ENCODE data around the gene NTM. TPM values are rescaled to one million over a fixed set of nuclear protein-coding genes. Genes with fewer than 3 reads are reported as not detected.

NTM gene
- total RNA-seq, 4 donors from 2014 or later: 0.78 to 1.1 (median 0.88) TPM; not detected in 1

DNA sequence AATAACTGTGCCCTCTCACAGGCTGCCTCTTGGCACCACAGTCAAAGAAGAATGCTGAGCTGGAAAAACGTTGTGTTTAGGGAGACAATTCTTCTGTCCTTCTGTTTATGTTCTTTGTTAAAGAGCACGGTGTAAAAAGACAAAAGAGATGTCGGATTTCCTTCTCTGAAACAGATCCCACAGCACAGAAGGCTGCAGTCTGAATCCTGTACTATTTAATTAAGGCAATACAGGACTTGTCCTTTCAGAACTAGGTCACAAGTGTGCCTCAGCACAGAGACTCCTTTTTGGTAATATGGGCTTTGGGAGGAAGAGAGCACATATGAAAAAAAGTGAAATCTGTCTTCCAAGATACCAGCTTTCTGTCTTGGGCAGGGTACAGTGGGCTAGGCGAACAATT, 201.2 kb downstream of the NTM start:
- no peak overlapping the region for H3K4me3 ChIP-seq (replicated peaks in 1 of 3)
- WGBS, 2 donors: 50 to 61% methylated on average over 4 of the region's 4 CpGs
- H3K27me3 ChIP-seq: no peaks in the 10 kb centered on the region
- intact Hi-C loops (cut with DNase I): no loop called here
- H3K27ac ChIP-seq: no peak overlapping the region
- no peaks in the 10 kb centered on the region for H3K36me3 ChIP-seq
- DNase-seq: no peak
- no peak for TF ChIP-seq POLR2A (IDR thresholded peaks at IDR 0.05)
- TF ChIP-seq, protein P1, sequence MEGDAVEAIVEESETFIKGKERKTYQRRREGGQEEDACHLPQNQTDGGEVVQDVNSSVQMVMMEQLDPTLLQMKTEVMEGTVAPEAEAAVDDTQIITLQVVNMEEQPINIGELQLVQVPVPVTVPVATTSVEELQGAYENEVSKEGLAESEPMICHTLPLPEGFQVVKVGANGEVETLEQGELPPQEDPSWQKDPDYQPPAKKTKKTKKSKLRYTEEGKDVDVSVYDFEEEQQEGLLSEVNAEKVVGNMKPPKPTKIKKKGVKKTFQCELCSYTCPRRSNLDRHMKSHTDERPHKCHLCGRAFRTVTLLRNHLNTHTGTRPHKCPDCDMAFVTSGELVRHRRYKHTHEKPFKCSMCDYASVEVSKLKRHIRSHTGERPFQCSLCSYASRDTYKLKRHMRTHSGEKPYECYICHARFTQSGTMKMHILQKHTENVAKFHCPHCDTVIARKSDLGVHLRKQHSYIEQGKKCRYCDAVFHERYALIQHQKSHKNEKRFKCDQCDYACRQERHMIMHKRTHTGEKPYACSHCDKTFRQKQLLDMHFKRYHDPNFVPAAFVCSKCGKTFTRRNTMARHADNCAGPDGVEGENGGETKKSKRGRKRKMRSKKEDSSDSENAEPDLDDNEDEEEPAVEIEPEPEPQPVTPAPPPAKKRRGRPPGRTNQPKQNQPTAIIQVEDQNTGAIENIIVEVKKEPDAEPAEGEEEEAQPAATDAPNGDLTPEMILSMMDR (IDR thresholded peaks at IDR 0.05): no peak
- H3K9me3 ChIP-seq: no peaks in the 10 kb centered on the region
- no peaks in the 10 kb centered on the region for H3K4me1 ChIP-seq

GRCh38 chr11:131572423-131572822, 202.0 kb downstream of the NTM start:
- no peak overlapping the region for H3K4me3 ChIP-seq (replicated peaks in 1 of 3)
- no peaks in the 10 kb centered on the region for H3K27me3 ChIP-seq
- intact Hi-C loops (cut with DNase I): no loop called here
- TF ChIP-seq, protein P1 (IDR thresholded peaks at IDR 0.05): no peak
- no peak for TF ChIP-seq POLR2A (IDR thresholded peaks at IDR 0.05)
- H3K36me3 ChIP-seq: no peaks in the 10 kb centered on the region
- H3K4me1 ChIP-seq: no peaks in the 10 kb centered on the region
- H3K27ac ChIP-seq: no peak overlapping the region
- H3K9me3 ChIP-seq: no peaks in the 10 kb centered on the region
- no peak for DNase-seq
- WGBS, 2 donors: 80 to 87% methylated on average over 7 of the region's 7 CpGs

DNA sequence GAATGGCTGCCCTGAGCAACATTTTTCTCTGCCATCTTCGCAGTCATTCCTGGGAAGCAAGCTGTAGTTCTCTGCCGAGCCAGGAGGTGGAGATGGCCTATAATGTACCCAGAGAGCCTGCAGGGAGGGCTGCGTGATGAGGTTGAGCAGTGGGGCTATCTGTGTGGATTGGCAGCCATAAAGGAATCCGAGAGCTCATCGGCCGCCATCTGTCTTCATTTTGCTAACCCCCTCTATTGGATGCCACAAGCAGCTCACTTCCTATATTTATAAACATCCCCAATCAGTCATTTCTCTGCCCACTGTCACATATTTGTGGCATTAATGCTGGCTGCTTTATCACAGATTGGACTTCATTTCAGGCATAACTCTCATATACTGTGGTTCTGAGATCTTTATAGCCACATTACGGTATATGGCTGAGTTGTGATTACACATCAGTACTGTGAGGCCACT, 209.5 kb downstream of the NTM start:
- no peak overlapping the region for H3K4me3 ChIP-seq (replicated peaks in 1 of 3)
- intact Hi-C loops (cut with DNase I): no loop called here
- H3K36me3 ChIP-seq: no peaks in the 10 kb centered on the region
- H3K9me3 ChIP-seq: no peaks in the 10 kb centered on the region
- H3K27me3 ChIP-seq: no peaks in the 10 kb centered on the region
- no peak overlapping the region for H3K27ac ChIP-seq
- H3K4me1 ChIP-seq: no peaks in the 10 kb centered on the region
- DNase-seq: peak; percentile 37 to 42
- WGBS, 2 donors: 72 to 74% methylated on average over 7 of the region's 7 CpGs
- TF ChIP-seq, protein P1 (IDR thresholded peaks at IDR 0.05): peak in 4 of 6 experiments; percentile 14 to 57 (median 38)
- no peak for TF ChIP-seq POLR2A (IDR thresholded peaks at IDR 0.05)

- H3K4me3 ChIP-seq (replicated peaks in 1 of 3): no peak overlapping the region
- TF ChIP-seq, protein P1 (IDR thresholded peaks at IDR 0.05): no peak
- no peak for TF ChIP-seq POLR2A (IDR thresholded peaks at IDR 0.05)
- WGBS, 2 donors: 86 to 89% methylated on average over 4 of the region's 4 CpGs
- no peaks in the 10 kb centered on the region for H3K36me3 ChIP-seq
- H3K4me1 ChIP-seq: no peaks in the 10 kb centered on the region
- no peaks in the 10 kb centered on the region for H3K9me3 ChIP-seq
- no peaks in the 10 kb centered on the region for H3K27me3 ChIP-seq
- intact Hi-C loops (cut with DNase I): no loop called here
- no peak overlapping the region for H3K27ac ChIP-seq
- no peak for DNase-seq
Measured at GRCh38 chr11:131580476-131580875, 210.1 kb downstream of the NTM start.

GRCh38 chr11:131581046-131581445, 210.6 kb downstream of the NTM start:
- no peak for TF ChIP-seq POLR2A (IDR thresholded peaks at IDR 0.05)
- TF ChIP-seq, protein P1 (IDR thresholded peaks at IDR 0.05): no peak
- no peaks in the 10 kb centered on the region for H3K36me3 ChIP-seq
- H3K4me3 ChIP-seq (replicated peaks in 1 of 3): no peak overlapping the region
- DNase-seq: peak; percentile 26 to 29
- intact Hi-C loops (cut with DNase I): no loop called here
- no peaks in the 10 kb centered on the region for H3K27me3 ChIP-seq
- no peak overlapping the region for H3K27ac ChIP-seq
- no peaks in the 10 kb centered on the region for H3K4me1 ChIP-seq
- no peaks in the 10 kb centered on the region for H3K9me3 ChIP-seq
- WGBS, 2 donors: 61 to 68% methylated on average over 6 of the region's 6 CpGs
